GM21390 (cell line): ENCODE measurements around the gene FEM1B.

ENCODE experiments used
- ATAC-seq: cut with Tn5 transposase; IDR thresholded peaks from one replicate; pipeline ENCODE4 v1.9.1; 2021; ENCODE audit not compliant: unreplicated experiment

The FEM1B gene

DNA sequence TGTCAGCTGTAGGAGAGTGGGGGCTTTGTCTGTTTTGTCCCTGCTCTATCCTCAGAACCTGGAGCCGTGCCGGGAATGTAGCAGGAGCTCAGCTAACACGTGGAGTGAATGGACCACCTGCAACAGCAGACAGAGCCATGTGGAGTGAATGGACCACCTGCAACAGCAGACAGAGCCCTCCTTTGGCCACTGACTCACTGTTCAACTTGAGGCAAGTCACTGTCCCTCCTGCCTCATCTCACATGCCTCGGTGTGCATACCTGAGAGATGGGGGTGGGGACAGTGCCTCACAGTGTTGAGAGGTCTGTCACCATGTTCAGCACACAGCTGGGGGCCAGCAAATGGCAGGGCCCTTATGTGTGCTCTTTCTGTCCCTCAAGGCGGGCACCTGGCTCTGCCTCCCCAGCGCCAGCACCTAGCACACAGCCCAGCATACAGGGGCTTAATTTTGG lies 27.9 kb downstream of the FEM1B start:
- ATAC-seq: no peak

DNA sequence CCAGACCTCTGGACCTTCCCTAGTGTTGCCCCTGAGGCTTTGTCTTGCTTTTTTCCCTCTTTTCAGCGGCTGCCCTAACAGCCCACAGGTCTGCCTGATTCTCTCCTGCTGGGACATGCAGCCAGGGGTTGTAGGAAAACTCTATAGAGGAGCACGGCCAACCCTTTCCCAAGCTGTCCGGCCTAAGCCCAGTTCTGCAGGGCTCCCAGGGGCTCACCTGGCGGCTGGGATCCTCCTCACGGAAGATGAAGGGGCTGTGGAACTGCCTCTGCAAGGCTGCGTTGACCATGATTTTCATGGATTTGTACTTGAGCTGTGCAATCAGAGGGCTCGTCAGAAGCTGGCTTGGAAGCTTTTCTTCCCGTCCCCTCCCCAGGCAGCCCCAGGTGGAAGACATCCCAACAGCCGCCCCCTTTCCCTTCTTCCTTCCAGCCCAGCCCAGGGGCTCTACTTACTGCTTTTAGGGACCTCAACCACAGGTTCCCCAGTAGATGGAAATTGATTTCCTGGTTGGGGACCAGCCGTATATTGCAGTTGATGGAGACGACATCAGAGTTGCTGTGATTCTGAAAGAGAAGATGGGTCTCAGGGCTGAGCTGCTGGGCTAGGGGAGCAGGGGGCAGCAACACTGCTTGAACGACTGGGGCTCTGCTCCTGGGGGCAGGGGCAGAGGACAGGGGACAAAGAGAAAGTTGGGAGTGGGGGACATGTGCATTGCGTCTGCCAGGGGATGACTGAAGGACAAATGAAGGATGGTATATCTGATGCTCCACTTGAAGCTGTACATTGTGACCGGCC lies 29.8 kb downstream of the FEM1B start:
- ATAC-seq: no peak

DNA sequence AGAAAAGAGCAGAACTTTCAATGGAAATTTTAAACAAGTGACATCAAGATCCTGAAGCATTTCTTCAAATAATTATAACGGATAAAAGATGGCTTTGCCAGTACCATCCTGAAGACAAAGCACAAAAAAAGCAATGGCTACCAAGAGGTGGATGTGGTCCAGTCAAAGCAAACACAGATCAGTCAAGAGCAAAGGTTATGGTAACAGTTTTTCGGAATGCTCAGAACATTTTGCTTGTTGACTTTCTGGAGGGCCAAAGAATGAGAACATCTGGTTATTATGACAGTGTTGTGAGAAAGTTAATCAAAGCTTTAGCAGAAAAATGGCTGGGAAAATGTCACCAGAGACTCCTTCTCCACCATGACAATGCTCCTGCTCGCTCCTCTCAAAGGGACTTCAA lies 31.5 kb downstream of the FEM1B start:
- no peak for ATAC-seq

DNA sequence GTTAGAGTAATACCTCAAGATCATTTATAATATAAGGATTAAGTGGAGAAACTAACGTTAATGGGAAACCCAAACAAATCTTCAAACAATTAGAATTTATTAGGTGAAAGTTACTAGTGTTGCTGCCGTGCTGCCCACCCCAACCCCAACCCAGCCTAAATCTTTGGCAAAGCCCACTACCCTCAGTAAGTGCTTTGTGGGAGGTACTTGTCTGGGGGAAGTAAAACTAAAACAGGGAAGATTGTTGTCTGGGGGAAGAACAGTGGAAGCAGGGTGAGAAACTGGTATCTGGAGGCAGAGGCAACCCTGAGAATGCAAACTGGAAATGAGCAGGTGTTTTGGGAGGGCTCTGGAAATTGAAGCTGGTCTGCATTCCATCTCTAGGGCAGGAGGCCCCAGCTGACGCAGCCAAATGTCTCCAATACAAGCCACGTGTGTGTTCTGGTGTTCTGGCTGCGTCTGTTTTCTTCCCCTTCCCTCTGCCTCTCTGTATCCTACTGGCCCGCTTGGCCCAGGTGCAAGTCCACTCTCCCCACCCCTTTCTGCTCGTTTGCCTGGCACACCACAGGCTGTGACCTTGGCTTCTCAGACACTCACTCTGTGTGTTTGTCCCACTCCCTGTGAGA lies 32.7 kb downstream of the FEM1B start:
- ATAC-seq: no peak

DNA sequence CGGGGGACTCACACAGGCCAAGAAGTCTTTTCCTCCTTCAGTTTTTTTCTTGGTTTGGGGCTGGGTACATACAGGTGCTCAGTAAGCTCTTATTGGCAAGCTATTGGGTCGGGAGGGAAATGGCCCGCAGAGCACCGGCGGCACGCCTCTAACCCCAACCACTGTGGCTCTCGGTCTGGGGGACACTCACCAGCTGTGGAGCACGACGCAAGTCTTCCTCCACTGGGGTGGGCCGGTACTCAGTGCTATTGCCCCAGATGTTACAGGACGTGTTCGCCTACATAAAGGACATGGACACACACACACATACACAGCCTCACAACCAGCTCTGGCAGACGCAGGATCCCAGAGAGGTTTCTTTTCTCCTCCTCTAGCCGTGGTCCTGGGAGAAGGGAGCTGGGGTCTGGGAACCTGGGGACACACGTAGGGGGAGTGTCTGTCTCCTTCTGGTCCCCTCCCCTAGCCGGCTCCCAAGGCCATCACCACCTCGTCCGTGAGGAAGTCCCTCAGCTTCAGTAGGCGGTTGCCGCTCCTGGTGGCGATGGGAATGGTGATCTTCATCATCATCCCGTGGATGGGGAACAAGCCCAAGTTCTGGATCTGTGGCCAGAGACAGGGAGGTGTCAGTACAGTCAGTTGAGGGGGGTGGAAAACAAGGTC lies 33.4 kb downstream of the FEM1B start:
- no peak for ATAC-seq

DNA sequence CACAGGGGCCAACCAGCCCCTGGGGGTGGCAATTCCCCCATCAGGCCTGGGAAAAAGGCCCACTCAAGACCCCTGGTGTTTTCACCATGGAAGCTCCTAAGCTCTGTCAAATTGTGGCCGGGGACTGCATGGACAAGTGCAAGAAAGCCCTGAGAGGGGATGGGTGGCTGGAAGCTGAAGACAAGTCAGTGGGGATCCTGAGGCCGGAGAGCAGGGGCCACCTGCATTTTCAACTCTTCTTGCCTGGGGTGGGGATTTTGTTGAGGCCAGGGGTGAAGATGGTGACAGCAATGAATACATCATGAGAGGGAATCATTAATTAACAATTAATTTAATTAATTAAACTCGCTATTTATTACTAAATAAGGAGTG lies 33.9 kb downstream of the FEM1B start:
- ATAC-seq: no peak

DNA sequence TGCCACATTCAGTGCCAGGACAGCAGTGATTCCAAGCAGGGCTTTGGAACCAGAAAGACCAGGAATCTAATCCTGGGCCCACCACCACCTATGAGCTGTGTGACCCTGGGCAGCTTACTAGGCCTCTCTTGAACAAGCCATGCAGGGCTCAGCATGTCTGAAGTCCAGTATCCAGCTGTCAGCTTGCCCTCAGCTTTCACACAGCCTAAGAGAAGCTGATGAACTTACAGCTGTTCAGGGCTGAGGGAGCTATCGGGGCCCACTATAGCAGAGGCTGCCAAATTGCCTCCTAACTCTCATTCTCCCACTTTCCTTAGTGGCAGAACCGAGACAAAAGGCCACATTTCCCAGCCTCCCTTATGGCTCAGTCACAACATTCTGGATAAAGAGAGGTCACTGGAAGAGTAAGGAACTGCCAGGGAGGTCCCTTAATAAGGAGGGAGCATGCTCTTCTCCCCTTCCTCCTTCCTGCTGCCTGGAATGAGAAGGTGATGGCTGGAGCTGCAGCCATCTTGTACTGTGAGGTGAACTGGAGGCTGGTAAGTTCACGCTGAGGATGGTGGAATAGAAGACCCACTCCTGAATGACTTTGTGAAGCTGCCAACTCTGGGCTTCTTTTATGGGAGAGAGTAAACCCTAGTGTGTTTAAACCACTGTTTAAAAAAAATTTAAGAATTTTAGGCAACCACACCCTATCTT lies 34.5 kb downstream of the FEM1B start:
- ATAC-seq: no peak

DNA sequence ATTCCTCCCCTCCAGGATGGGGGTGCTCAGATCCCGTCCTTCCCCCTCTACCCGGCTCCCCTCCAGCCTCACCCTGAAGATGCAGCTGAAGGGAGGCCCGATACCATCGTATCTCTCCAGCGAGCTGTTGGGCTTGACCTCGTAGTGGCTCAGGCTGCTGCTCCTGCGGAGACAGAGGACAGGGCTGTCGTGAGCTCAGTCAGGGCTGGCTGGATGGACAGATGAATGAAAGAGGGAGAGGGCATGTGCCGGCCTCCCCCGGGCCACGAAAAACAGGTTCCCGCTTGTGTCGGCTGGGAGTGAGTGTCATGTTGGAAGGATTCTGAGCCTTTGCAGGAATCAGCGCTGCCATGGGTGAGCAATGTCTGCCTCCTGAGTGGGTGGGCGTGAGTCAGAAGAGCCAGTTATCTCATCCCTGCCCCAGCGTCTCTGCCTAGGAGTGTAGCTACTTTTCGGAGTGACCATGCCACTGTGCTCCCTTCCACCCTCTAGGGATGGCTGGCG lies 35.2 kb downstream of the FEM1B start:
- no peak for ATAC-seq

DNA sequence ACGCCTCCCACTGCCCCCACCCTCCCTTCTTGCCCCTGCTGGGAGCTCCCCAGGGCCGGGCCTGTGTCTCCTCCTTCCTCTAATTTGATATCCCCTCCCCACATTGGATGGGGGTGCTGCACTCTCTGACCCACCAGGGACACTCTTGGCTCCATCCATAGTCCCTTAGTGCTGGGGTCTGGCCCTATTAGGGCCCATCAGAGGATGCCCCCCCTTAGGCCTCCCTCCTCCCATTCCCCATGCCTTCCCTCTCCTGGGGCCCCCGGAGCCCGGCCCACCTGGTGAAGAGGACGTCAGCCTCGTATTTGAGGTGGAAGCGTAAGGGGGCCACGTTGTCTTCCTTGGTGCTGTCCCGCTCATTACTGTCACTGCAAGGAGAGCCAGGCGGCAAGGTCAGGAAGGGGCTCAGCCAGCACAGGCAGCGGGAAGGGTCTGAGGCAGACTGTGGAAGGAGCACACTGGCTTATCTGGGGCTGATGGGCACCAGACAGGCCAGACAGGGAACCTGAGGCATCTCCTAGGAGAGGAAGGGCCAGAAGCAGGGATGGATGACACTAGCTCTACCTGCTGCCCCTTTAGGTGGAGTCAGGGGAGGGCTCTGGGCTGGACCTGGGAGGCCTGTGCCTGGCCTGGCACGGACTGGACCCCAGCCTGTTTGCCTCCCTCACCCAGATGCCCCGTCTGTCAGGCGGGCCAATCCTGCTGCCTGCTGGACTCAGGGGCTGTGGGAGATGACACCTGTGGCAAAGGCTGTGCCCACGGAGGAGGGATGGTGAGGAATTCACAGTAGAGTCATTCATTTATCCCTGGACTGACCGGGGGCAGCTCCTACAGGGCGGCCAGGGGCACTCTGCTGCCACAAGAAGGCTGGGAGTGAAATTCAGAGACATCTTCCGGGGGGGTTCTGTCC lies 36.2 kb downstream of the FEM1B start:
- ATAC-seq: no peak

DNA sequence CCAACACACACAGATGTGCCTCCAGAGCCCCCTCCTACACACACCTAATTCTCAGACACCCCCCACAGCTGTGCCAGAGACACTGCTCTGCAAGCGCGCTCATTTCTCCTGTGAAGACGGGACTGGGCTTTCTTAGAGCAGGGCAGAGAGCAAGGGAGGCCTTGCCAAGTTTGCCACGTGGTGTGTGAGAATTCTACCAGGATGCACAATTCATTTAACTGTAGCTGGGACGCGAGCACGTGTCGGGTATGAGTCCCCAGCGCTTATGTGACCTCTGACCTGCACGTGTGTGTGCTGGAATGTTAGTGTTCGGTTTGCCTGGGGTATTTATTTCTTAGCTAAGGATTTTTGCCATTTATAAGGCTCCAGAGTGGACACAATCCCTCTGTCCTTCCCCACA lies 37.0 kb downstream of the FEM1B start:
- no peak for ATAC-seq

DNA sequence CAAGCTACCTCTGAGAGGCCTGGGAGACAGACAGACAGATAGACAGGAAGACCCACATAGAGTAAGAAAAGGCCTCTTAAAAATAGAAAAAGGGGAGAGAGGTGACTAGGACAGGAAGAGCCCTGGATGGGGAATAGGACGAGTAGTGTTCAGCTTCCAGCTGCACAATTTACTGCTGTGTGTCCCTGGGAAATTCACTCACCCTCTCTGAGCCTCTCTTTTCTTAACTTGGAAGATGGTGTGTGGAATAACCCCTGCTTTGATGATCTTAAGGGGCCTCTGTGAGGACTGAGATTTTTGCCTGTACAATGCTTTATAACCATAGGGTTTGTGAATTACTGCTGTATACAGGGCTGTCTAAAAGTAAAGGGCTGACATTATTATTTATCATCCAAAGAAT lies 37.5 kb downstream of the FEM1B start:
- ATAC-seq: no peak

DNA sequence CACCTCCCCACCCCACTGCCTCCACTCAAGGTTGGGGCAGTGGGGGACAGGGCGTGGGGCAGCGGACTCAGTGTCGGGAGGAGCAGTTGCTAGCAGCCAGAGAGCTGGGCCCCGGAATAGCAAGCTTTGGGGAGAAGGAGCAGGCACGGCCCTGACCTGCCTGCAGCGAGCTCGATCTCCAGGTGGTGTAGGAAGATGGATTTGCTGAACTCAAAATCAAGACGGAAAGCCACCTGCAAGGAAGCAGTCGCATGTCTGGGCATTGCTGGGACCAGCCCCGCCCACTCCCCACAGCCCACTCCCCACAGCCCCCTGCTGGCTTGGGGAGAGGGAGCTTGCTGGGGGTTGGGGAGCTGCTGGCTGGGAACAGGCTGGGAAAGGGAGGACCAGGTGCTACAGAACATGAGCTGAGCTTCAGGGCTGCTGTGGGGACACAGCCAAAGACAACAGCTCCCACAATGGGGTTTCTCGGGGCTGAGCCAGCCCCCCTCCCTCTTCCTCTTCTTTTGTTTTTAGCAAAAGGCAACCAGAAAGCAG lies 38.0 kb downstream of the FEM1B start:
- ATAC-seq: no peak

DNA sequence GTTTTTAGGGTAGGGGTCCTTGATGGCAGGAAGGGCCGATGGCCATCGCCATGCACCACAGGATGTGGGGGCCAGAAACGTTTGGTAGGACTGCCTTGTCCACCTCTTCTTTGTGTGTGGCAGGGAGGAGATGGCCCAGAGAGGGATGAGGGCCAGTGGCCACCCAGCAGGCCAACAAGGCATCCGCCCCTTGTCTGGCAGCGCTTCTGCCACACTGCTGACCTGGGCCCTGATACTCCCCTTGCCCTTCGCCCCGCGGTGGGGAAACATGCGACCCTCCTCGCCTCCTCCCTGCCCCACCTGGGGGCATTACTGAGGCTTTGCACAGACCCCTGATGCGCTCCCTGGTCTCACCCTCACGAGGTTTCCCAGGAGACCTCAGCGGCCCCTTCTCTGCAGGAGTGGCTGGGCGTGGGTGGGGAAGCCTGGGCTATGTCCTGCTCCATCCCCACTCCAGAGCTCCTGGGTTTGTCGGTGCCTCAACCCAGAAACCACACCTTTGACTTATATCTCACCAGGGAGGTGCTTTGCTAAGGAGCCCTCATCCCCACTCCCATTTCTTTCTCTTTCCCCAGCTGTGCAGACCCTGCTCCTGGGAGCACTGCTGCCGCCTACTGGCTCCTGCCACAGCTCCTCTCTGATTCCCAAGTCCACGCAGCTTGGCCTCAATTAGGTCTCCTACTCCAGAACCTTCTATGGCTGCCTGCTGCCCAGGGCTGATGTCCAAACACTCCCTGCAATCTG lies 38.7 kb downstream of the FEM1B start:
- ATAC-seq: no peak

DNA sequence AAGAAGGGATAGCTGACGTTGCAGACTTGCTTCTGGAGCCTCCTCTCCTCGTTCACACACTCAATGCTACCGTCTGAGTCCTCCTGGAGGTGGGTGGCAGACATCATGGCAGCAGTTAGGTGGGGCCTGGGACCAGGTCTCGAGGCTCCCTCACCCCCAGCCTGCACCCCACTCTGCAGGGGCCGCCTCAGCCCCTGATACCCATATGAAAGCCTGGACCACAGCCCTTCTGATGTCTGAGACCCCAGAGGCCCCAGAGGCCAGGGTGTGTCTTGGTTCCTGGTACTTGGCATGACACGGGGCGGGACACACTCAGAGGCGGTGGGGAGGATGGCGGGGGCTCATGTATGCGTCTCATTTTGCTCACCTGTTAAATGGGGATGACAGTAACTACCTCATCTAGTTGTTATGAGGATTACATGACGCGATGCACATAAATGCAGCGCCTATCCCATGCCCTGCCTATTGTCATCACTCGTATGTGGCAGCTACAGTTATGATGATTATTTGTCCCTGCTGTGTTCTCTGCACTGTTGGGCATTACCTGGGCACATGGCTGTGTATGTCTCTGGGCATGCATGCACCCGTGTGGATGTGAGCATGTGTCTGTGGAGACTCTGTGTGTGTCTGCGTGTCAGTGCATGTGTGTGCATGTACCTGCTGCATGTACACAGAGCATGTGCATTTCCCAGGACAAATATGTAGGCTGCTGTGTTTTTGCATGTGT lies 39.9 kb downstream of the FEM1B start:
- no peak for ATAC-seq

DNA sequence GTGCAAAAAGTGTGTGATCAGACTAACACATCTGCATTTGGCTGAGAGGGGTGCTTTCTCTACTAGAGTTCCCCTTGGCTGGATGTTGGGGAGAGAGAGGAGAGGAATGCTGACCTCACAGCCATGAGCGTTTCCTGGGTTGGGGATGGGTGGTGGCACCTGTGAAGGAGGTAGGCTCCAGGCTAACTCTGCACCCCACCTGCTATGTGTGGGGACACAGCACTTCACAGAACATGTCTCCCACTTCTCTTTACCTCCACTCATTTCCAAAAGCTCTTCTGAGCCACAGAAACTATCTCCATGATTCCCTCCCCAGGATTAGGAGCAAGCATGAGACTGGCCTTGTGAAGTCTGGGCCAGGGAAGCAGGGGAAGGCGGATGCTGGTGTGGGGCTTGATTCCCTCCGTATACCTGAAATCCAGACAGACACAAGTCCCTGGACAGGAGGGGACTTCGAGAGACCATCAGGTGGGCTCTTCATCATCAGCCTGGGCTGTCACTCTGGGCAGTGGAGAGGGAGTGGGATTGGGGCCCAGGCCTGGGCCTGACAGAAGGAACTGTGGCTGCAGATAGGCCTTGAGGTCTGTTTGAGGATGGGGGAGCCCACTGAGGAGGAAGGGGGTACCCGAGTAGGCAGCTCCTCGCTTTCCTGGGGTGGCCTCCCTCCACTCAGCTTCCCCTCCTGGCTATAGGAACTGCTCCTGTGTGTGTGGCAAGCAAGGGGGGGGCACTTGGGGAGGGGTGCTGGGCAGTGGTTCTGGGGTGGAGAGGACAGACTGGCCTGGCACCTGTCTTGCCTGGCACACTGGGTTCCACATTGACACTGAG lies 40.7 kb downstream of the FEM1B start:
- ATAC-seq: no peak

DNA sequence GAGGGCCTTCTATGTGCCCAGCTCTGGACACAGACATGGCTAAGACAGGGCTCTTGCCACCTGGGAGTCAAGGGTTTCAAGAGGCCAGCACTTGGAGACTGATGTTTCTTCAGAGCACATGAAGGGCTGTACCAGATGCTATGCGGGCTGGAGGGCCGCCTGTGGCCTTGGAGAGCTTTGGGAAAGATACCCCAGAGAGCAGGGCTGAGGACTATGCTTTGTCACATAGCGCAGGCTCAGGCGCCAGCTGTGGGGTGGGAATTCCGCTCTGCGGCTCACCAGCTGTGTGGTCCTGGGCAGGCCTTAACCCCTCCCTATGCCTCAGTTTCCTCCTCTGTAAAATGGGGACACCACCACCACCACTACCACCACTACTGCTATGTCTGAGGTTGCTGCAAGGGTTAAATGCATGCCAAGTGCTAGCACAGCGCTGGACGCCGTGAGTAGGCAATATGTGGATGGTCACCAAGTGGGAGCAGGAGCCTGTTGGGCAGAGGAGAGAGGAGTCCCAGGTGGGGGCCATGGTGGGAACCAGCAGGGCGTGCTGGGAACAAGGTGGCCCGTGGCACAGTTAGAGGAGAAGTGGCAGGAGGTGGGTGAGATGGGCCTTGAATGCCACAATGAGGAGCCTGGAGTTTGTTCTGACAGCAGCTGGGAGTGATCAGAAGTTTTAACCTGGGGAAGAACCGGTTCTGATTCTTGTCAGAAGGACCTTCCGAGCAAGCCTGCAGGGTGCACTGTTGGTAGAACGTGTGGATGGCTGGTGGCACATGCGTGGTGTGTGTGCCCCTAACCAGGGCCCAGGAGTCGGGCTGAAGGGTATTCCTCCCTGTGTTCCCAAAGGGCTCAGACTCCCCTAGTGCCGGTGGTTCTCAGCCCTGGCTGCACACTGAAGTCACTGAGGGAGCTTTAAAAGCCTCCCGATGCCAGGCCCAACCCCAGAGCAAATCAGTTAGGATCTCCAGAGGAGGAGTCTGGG lies 41.7 kb downstream of the FEM1B start:
- ATAC-seq: no peak

DNA sequence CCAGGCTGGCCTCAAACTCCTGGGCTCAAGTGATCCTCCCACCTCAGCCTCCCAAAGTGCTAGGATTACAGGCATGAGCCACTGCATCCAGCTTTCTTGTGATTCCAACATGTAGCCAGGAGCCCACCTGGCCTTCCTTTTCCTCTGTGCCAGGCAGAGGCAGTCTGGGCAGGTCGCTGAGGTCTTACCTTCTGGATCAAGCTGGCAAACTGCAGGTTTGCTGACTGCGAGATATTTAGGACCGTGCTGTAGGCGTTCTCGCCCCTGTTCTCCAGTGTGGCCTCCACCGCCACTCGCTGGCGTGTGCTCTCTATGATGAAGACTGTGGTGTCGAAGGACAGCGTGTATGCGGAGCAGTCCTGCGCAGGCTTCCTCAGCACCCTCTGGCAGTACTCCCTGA lies 42.5 kb downstream of the FEM1B start:
- no peak for ATAC-seq
